Measurements from ENCODE around the gene ANKRA2. TPM values are rescaled to one million over a fixed set of nuclear protein-coding genes. Genes with fewer than 3 reads are reported as not detected.

Gene ANKRA2
- total and polyA plus RNA-seq, 2 of the 8 experiments (the other 6 are each of a cell fraction or from before 2014, with no cell fraction given), result 7.0 to 12.6 TPM

GRCh38 chr5:73592551-73592950 is 27.1 kb upstream of the ANKRA2 start:
- 89% methylated on average over 1 of the region's 1 CpG; no CpG with 5 or more reads in 1 of the 2 experiments for whole genome bisulfite sequencing, 2 experiments (ENCODE audit: extremely low coverage in 1 of 2, insufficient coverage in 1 of 2, insufficient read length in 1 of 2, insufficient replicate concordance in 2 of 2, low coverage in 1 of 2, low lambda C conversion rate in 2 of 2, missing lambda C conversion rate in 1 of 2)
- Histone ChIP-seq H3K4me1 (replicated peaks in 1 of 4; ENCODE audit: control insufficient read depth in 3 of 4, insufficient read depth in 4 of 4, low read length in 3 of 4) (no peaks in the 10 kb centered on the region), H4K8ac (ENCODE audit: extremely low read depth, insufficient read depth, low read length) (no peak overlapping the region), H4K20me1 (replicated peaks in 1 of 2; ENCODE audit: control insufficient read depth in 1 of 2, insufficient read depth in 2 of 2, low read length in 2 of 2) (no peaks in the 10 kb centered on the region), H2AFZ (ENCODE audit: low read length) (no peak overlapping the region), H3K23ac (ENCODE audit: insufficient read length) (no peak overlapping the region), H2BK120ac (replicated peaks; ENCODE audit: low read depth, low read length) (no peak overlapping the region), H2BK20ac (ENCODE audit: low read length) (no peak overlapping the region), H3K56ac (replicated peaks; ENCODE audit: insufficient read length, low read depth, low read length) (no peak overlapping the region), H3K4me2 (ENCODE audit: insufficient read depth in 1 of 2, low read depth in 2 of 2, low read length in 2 of 2) (no peak overlapping the region), H3K79me2 (ENCODE audit: control insufficient read depth in 1 of 2, insufficient read depth in 2 of 2, low read length in 2 of 2) (no peaks in the 10 kb centered on the region), H3K9ac (replicated peaks in 1 of 4; ENCODE audit: extremely low read depth in 1 of 4, low read depth in 3 of 4, low read length in 3 of 4) (no peak overlapping the region), H2BK12ac (ENCODE audit: low read depth, low read length) (no peak overlapping the region), H2BK5ac (ENCODE audit: low read depth, low read length) (no peak overlapping the region), H3K27me3 (replicated peaks in 1 of 4; ENCODE audit: control insufficient read depth in 3 of 4, extremely low read depth in 1 of 4, insufficient read depth in 3 of 4, low read length in 3 of 4) (no peaks in the 10 kb centered on the region), H2BK15ac (ENCODE audit: low read length) (no peak overlapping the region), H3K27ac (ENCODE audit: low read depth, low read length) (no peak overlapping the region), H2AK5ac (ENCODE audit: low read depth, low read length) (no peak overlapping the region), H3K9me3 (ENCODE audit: insufficient read depth in 2 of 2, low read depth in 1 of 2, low read length in 1 of 2) (no peaks in the 10 kb centered on the region), H3K18ac (ENCODE audit: extremely low read depth, low read length) (no peak overlapping the region), H4K5ac (ENCODE audit: insufficient read length, low read depth, low read length) (no peak overlapping the region), H3K79me1 (ENCODE audit: low read depth, low read length) (no peaks in the 10 kb centered on the region), H4K91ac (replicated peaks; ENCODE audit: insufficient read length, low read length) (no peak overlapping the region), H3K23me2 (ENCODE audit: low read depth, low read length) (no peaks in the 10 kb centered on the region), H3K14ac (ENCODE audit: insufficient read length) (no peak overlapping the region), H3K4ac (replicated peaks; ENCODE audit: insufficient read length, low read depth, low read length) (no peak overlapping the region), H3K36me3 (ENCODE audit: control insufficient read depth in 2 of 4, insufficient read depth in 4 of 4, low read length in 3 of 4) (no peaks in the 10 kb centered on the region), H3K4me3 (ENCODE audit: extremely low read depth in 1 of 4, insufficient read depth in 2 of 4, low read depth in 3 of 4, low read length in 4 of 4) (no peak overlapping the region)
- FAIRE-seq, result no peak
- ChIA-PET POLR2A (ENCODE audit: partially characterized antibody) (no interaction called here), CTCF (ENCODE audit: partially characterized antibody) (interaction anchor here (1.0 to 9.5 kb wide), 6 partner anchors 10 to 220 kb away, joined by 3 to 254 read pairs (median 6); no protein-coding TSS in a partner anchor)
- TF ChIP-seq NRF1 (IDR thresholded peaks at IDR 0.05; ENCODE audit: low read depth, low read length) (no peak), YY1 (IDR thresholded peaks at IDR 0.05; ENCODE audit: low read depth, low read length) (no peak), CTBP2 (IDR thresholded peaks at IDR 0.05; ENCODE audit: borderline replicate concordance, insufficient read depth, insufficient read length, low read length) (no peak), RFX5 (IDR thresholded peaks at IDR 0.05; ENCODE audit: borderline replicate concordance, low read depth, low read length) (no peak)
- TF ChIP-seq, protein P1, sequence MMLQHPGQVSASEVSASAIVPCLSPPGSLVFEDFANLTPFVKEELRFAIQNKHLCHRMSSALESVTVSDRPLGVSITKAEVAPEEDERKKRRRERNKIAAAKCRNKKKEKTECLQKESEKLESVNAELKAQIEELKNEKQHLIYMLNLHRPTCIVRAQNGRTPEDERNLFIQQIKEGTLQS (IDR thresholded peaks at IDR 0.05; ENCODE audit: insufficient read depth, low read depth, low read length), result no peak
- DNase-seq (ENCODE audit: low read depth in 1 of 2, low spot score in 2 of 2), result no peak

Data from H1 (cell line).